Osteoblast (primary cell): ENCODE data around the gene ALS2CL. TPM values are rescaled to one million over a fixed set of nuclear protein-coding genes. Genes with fewer than 3 reads are reported as not detected.
A peak's percentile ranks its signal among the peaks of the same experiment; 100 is the strongest.

Experiments used
- DNase-seq: peaks from one replicate; pipeline ENCODE4 v3.0.0; 2011; ENCODE audit warnings: low spot score, mixed read lengths; ENCODE audit not compliant: insufficient read length; ENCODE audit errors: missing footprints
- H2AFZ ChIP-seq: 2 replicates; pipeline ENCODE4 v1.6.0; 2011; ENCODE audit warnings: mild to moderate bottlenecking, low read length
- H3K27ac ChIP-seq: 2 replicates; pipeline ENCODE4 v1.5.1; 2011; ENCODE audit warnings: mild to moderate bottlenecking, low read depth, low read length, moderate library complexity
- H3K27me3 ChIP-seq: 2 replicates; pipeline ENCODE4 v1.6.0; 2012; ENCODE audit warnings: mild to moderate bottlenecking, control low read depth, inconsistent platforms, low read length, moderate library complexity; ENCODE audit not compliant: insufficient read depth
- H3K36me3 ChIP-seq: 2 replicates; pipeline ENCODE4 v1.5.1; 2011; ENCODE audit warnings: mild to moderate bottlenecking, low read length, control low read depth, moderate library complexity; ENCODE audit not compliant: insufficient read depth
- H3K4me1 ChIP-seq: 2 replicates; pipeline ENCODE4 v1.5.1; 2011; ENCODE audit warnings: mild to moderate bottlenecking, low read length, control low read depth, moderate library complexity; ENCODE audit not compliant: insufficient read depth
- H3K4me2 ChIP-seq: 2 replicates; pipeline ENCODE4 v1.6.0; 2011; ENCODE audit warnings: mild to moderate bottlenecking, low read length; ENCODE audit not compliant: insufficient read depth
- H3K4me3 ChIP-seq: fragments of 200-600 bp; sonication (generic); 3 replicates; pipeline ENCODE4 v1.5.1; 2012; ENCODE audit warnings: mild to moderate bottlenecking, low read length, inconsistent platforms; ENCODE audit not compliant: insufficient read depth
- H3K79me2 ChIP-seq: 2 replicates; pipeline ENCODE4 v1.6.0; 2012; ENCODE audit warnings: mild to moderate bottlenecking, low read length, control low read depth, inconsistent platforms; ENCODE audit not compliant: insufficient read depth
- H3K9me3 ChIP-seq: 2 replicates; pipeline ENCODE4 v1.5.1; 2011; ENCODE audit warnings: low read depth, low read length, control low read depth
- H4K20me1 ChIP-seq: 2 replicates; pipeline ENCODE4 v1.6.0; 2012; ENCODE audit warnings: mild to moderate bottlenecking, low read length, control low read depth; ENCODE audit not compliant: insufficient read depth
- total RNA-seq: library from RNA; depleted of rRNA; stranded (reverse); fragments of >200 nt; gene quantifications from 2 replicates; pipeline ENCODE4 v1.2.3, GENCODE V29; 2012
- TF ChIP-seq, protein P1 (sequence below): IDR thresholded peaks from 2 replicates; pipeline ENCODE4 v1.5.1; 2011; ENCODE audit warnings: mild to moderate bottlenecking, low read depth, low read length, moderate library complexity; ENCODE audit errors: extremely low read depth

ALS2CL gene
- total RNA-seq, 1 donor = 1.1 TPM

GRCh38 chr3:46677411-46677726 is 16.1 kb downstream of the ALS2CL start:
- no peaks in the 10 kb centered on the region for H3K4me1 ChIP-seq
- no peaks in the 10 kb centered on the region for H3K36me3 ChIP-seq
- no peak overlapping the region for H3K4me2 ChIP-seq
- peak; percentile 86 for DNase-seq
- H3K4me3 ChIP-seq = no peak overlapping the region
- no peak overlapping the region for H3K27ac ChIP-seq
- H3K79me2 ChIP-seq = no peaks in the 10 kb centered on the region
- H3K9me3 ChIP-seq = no peaks in the 10 kb centered on the region
- H2AFZ ChIP-seq = no peak overlapping the region
- no peaks in the 10 kb centered on the region for H3K27me3 ChIP-seq
- TF ChIP-seq, protein P1, sequence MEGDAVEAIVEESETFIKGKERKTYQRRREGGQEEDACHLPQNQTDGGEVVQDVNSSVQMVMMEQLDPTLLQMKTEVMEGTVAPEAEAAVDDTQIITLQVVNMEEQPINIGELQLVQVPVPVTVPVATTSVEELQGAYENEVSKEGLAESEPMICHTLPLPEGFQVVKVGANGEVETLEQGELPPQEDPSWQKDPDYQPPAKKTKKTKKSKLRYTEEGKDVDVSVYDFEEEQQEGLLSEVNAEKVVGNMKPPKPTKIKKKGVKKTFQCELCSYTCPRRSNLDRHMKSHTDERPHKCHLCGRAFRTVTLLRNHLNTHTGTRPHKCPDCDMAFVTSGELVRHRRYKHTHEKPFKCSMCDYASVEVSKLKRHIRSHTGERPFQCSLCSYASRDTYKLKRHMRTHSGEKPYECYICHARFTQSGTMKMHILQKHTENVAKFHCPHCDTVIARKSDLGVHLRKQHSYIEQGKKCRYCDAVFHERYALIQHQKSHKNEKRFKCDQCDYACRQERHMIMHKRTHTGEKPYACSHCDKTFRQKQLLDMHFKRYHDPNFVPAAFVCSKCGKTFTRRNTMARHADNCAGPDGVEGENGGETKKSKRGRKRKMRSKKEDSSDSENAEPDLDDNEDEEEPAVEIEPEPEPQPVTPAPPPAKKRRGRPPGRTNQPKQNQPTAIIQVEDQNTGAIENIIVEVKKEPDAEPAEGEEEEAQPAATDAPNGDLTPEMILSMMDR = no peak
- H4K20me1 ChIP-seq = no peaks in the 10 kb centered on the region

GRCh38 chr3:46676601-46677410 is 16.7 kb downstream of the ALS2CL start:
- DNase-seq = peak; percentile 72
- no peaks in the 10 kb centered on the region for H3K9me3 ChIP-seq
- no peaks in the 10 kb centered on the region for H4K20me1 ChIP-seq
- no peaks in the 10 kb centered on the region for H3K36me3 ChIP-seq
- H3K27ac ChIP-seq = no peak overlapping the region
- H3K4me3 ChIP-seq = no peak overlapping the region
- H2AFZ ChIP-seq = no peak overlapping the region
- no peaks in the 10 kb centered on the region for H3K27me3 ChIP-seq
- H3K4me1 ChIP-seq = no peaks in the 10 kb centered on the region
- H3K4me2 ChIP-seq = no peak overlapping the region
- TF ChIP-seq, protein P1 = no peak
- H3K79me2 ChIP-seq = no peaks in the 10 kb centered on the region

GRCh38 chr3:46675843-46676567 is 17.5 kb downstream of the ALS2CL start:
- no peak overlapping the region for H2AFZ ChIP-seq
- TF ChIP-seq, protein P1 = no peak
- H3K4me1 ChIP-seq = no peaks in the 10 kb centered on the region
- no peaks in the 10 kb centered on the region for H3K36me3 ChIP-seq
- peak; percentile 96 for DNase-seq
- H3K9me3 ChIP-seq = no peaks in the 10 kb centered on the region
- no peaks in the 10 kb centered on the region for H4K20me1 ChIP-seq
- H3K4me3 ChIP-seq = no peak overlapping the region
- no peaks in the 10 kb centered on the region for H3K79me2 ChIP-seq
- no peak overlapping the region for H3K4me2 ChIP-seq
- no peaks in the 10 kb centered on the region for H3K27me3 ChIP-seq
- H3K27ac ChIP-seq = no peak overlapping the region

DNA sequence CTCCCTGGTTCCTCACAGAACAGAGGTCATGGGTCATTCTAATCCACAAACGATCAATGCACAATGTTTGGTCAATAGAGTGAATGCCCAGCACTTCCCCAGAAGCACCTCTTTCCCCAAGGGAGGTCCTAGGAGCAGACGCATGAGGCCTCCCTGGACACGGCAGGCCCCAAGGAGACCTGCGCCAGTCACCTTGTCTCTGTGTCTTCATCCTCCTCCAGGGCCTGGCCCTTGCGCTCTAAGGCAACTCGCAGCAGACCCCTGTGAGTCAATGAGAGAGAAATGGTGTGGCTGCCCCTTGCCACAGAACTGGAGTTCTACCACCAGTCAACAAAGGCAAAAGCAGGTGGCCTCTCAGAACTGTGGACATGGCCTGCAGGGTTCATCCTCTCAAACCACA is 18.1 kb downstream of the ALS2CL start:
- H3K4me3 ChIP-seq = no peak overlapping the region
- DNase-seq = peak; percentile 62
- no peaks in the 10 kb centered on the region for H3K4me1 ChIP-seq
- no peak overlapping the region for H2AFZ ChIP-seq
- H3K27ac ChIP-seq = no peak overlapping the region
- TF ChIP-seq, protein P1 = no peak
- no peaks in the 10 kb centered on the region for H4K20me1 ChIP-seq
- no peak overlapping the region for H3K4me2 ChIP-seq
- H3K9me3 ChIP-seq = no peaks in the 10 kb centered on the region
- no peaks in the 10 kb centered on the region for H3K27me3 ChIP-seq
- H3K79me2 ChIP-seq = no peaks in the 10 kb centered on the region
- no peaks in the 10 kb centered on the region for H3K36me3 ChIP-seq
